Thymus (tissue), 2 donors: ENCODE measurements around the gene ZNF584. TPM values are rescaled to one million over a fixed set of nuclear protein-coding genes. Genes with fewer than 3 reads are reported as not detected.

ENCODE experiments used
- polyA plus RNA-seq: library from polyadenylated mRNA; stranded (reverse); fragments of 200-250 nt; gene quantifications from one replicate; pipeline ENCODE4 v1.2.3, GENCODE V29; 2013
- total RNA-seq: library from RNA; stranded (reverse); fragments of 120-200 nt; gene quantifications from one replicate; pipeline ENCODE4 v1.2.4, GENCODE V29; 2013
- donor health status: healthy.

The ZNF584 gene
- total and polyA plus RNA-seq, 2 donors: 5.2 to 6.0 TPM

Other genes with a start within 250 kb of the ZNF584 start
- gene ZNF274, start 225.6 kb upstream of the ZNF584 start, total RNA-seq: 15.7 TPM
- 33.2 TPM for gene ZNF274, start 225.6 kb upstream of the ZNF584 start, polyA plus RNA-seq
- gene ZNF544, start 179.7 kb upstream of the ZNF584 start, total RNA-seq: 37.1 TPM
- gene ZNF544, start 179.7 kb upstream of the ZNF584 start, polyA plus RNA-seq: 28.0 TPM
- gene ZNF8, start 129.7 kb upstream of the ZNF584 start, total RNA-seq: 4.1 TPM
- gene ZNF8, start 129.7 kb upstream of the ZNF584 start, polyA plus RNA-seq: 3.7 TPM
- 55.2 TPM for gene ERVK3-1, start 103.3 kb upstream of the ZNF584 start, total RNA-seq
- gene ERVK3-1, start 103.3 kb upstream of the ZNF584 start, polyA plus RNA-seq: 60.9 TPM
- gene ZSCAN22, start 81.7 kb upstream of the ZNF584 start, total RNA-seq: 1.2 TPM
- 1.2 TPM for gene ZSCAN22, start 81.7 kb upstream of the ZNF584 start, polyA plus RNA-seq
- gene A1BG, start 55.2 kb upstream of the ZNF584 start, total RNA-seq: 59.3 TPM
- gene A1BG, start 55.2 kb upstream of the ZNF584 start, polyA plus RNA-seq: 77.3 TPM
- gene ZNF497, start 45.9 kb upstream of the ZNF584 start, total RNA-seq: 0.94 TPM
- 1.3 TPM for gene ZNF497, start 45.9 kb upstream of the ZNF584 start, polyA plus RNA-seq
- gene ZNF837, start 27.6 kb upstream of the ZNF584 start, total RNA-seq: 3.8 TPM
- 2.9 TPM for gene ZNF837, start 27.6 kb upstream of the ZNF584 start, polyA plus RNA-seq
- 1,573 TPM for gene RPS5, start 21.4 kb upstream of the ZNF584 start, total RNA-seq
- gene RPS5, start 21.4 kb upstream of the ZNF584 start, polyA plus RNA-seq: 942 TPM
- gene RNF225, start 13.0 kb upstream of the ZNF584 start, total RNA-seq: not detected
- not detected for gene RNF225, start 13.0 kb upstream of the ZNF584 start, polyA plus RNA-seq
- 6.4 TPM for gene ZNF132, start 31.5 kb downstream of the ZNF584 start, total RNA-seq
- 1.6 TPM for gene ZNF132, start 31.5 kb downstream of the ZNF584 start, polyA plus RNA-seq
- gene ZNF324B, start 43.0 kb downstream of the ZNF584 start, total RNA-seq: 4.6 TPM
- 3.1 TPM for gene ZNF324B, start 43.0 kb downstream of the ZNF584 start, polyA plus RNA-seq
- 10.9 TPM for gene ZNF324, start 58.4 kb downstream of the ZNF584 start, total RNA-seq
- gene ZNF324, start 58.4 kb downstream of the ZNF584 start, polyA plus RNA-seq: 5.6 TPM
- gene ZNF446, start 67.7 kb downstream of the ZNF584 start, total RNA-seq: 7.0 TPM
- gene ZNF446, start 67.7 kb downstream of the ZNF584 start, polyA plus RNA-seq: 13.5 TPM
- gene SLC27A5, start 103.3 kb downstream of the ZNF584 start, total RNA-seq: 24.5 TPM
- 20.9 TPM for gene SLC27A5, start 103.3 kb downstream of the ZNF584 start, polyA plus RNA-seq
- 2.8 TPM for gene ZBTB45, start 111.2 kb downstream of the ZNF584 start, total RNA-seq
- 7.2 TPM for gene ZBTB45, start 111.2 kb downstream of the ZNF584 start, polyA plus RNA-seq
- gene TRIM28, start 135.4 kb downstream of the ZNF584 start, total RNA-seq: 333 TPM
- 220 TPM for gene TRIM28, start 135.4 kb downstream of the ZNF584 start, polyA plus RNA-seq
- gene CHMP2A, start 146.5 kb downstream of the ZNF584 start, total RNA-seq: 75.4 TPM
- 131 TPM for gene CHMP2A, start 146.5 kb downstream of the ZNF584 start, polyA plus RNA-seq
- gene UBE2M, start 150.0 kb downstream of the ZNF584 start, total RNA-seq: 33.3 TPM
- gene UBE2M, start 150.0 kb downstream of the ZNF584 start, polyA plus RNA-seq: 43.9 TPM
- gene MZF1, start 164.7 kb downstream of the ZNF584 start, total RNA-seq: 9.0 TPM
- gene MZF1, start 164.7 kb downstream of the ZNF584 start, polyA plus RNA-seq: 24.7 TPM